GM08714 (cell line): ENCODE results near the gene RFX8.
"Not testable (repeated sequence)": the region's sequence is repeated elsewhere in the genome, so short reads cannot be mapped to it uniquely, and the experiment has no call there.

ENCODE experiments used
- H3K4me3 ChIP-seq: fragments of 200-500 bp; sonication (Bioruptor generic); 2 replicates; pipeline ENCODE4 v1.5.1; 2014; ENCODE audit warnings: mild to moderate bottlenecking, low read length, inconsistent platforms
- ZNF274 ChIP-seq: IDR thresholded peaks from 2 replicates; pipeline ENCODE4 v1.6.1; 2012; ENCODE audit warnings: mild to moderate bottlenecking, low read depth, low read length

RFX8 gene

GRCh38 chr2:101474731-101475384 lies at the start of gene RFX8:
TSS of gene RFX8 (minus strand) at chr2:101475112. CDS start at chr2:101466848, 8,264 bp downstream.
- TF ChIP-seq ZNF274: no peak
- H3K4me3 ChIP-seq: peak within 1 kb of the TSS; percentile 7; the same call in 1 of the 2 replicates

- TF ChIP-seq ZNF274: no peak
- H3K4me3 ChIP-seq: no peak overlapping the region
Measured at GRCh38 chr2:101521487-101521886, 46.6 kb upstream of the RFX8 start.

GRCh38 chr2:101520246-101520645 lies 45.3 kb upstream of the RFX8 start:
- no peak for TF ChIP-seq ZNF274
- H3K4me3 ChIP-seq: no peak overlapping the region

- TF ChIP-seq ZNF274: no peak
- H3K4me3 ChIP-seq: no peak overlapping the region
Measured at GRCh38 chr2:101518578-101519492, 43.9 kb upstream of the RFX8 start.

GRCh38 chr2:101517758-101518271 lies 42.9 kb upstream of the RFX8 start:
- no peak overlapping the region for H3K4me3 ChIP-seq

GRCh38 chr2:101516823-101517690 lies 42.1 kb upstream of the RFX8 start:
- no peak overlapping the region for H3K4me3 ChIP-seq
- no peak for TF ChIP-seq ZNF274

More at GRCh38 chr2:101517758-101518271, 42.9 kb upstream of the RFX8 start:
- TF ChIP-seq ZNF274: no peak

- H3K4me3 ChIP-seq: no peak overlapping the region
- TF ChIP-seq ZNF274: no peak
Measured at GRCh38 chr2:101516349-101516748, 41.4 kb upstream of the RFX8 start.

- TF ChIP-seq ZNF274: no peak
- H3K4me3 ChIP-seq: no peak overlapping the region
Measured at GRCh38 chr2:101515477-101515876, 40.6 kb upstream of the RFX8 start.

- no peak for TF ChIP-seq ZNF274
- H3K4me3 ChIP-seq: no peak overlapping the region
Measured at GRCh38 chr2:101512993-101513392, 38.1 kb upstream of the RFX8 start.

GRCh38 chr2:101511381-101511780 lies 36.5 kb upstream of the RFX8 start:
- H3K4me3 ChIP-seq: no peak overlapping the region
- TF ChIP-seq ZNF274: no peak

GRCh38 chr2:101509499-101510284 lies 34.8 kb upstream of the RFX8 start:
- no peak for TF ChIP-seq ZNF274
- no peak overlapping the region for H3K4me3 ChIP-seq

GRCh38 chr2:101508636-101509035 lies 33.7 kb upstream of the RFX8 start:
- no peak for TF ChIP-seq ZNF274
- H3K4me3 ChIP-seq: no peak overlapping the region

- H3K4me3 ChIP-seq: not testable (repeated sequence)
Measured at GRCh38 chr2:101505276-101505675, 30.4 kb upstream of the RFX8 start.

- not testable (repeated sequence) for H3K4me3 ChIP-seq
Measured at GRCh38 chr2:101504744-101505143, 29.8 kb upstream of the RFX8 start.
